GM18505 (cell line): ENCODE measurements around the gene MEF2C.
"Not testable (repeated sequence)": the region's sequence is repeated elsewhere in the genome, so short reads cannot be mapped to it uniquely, and the experiment has no call there.

ENCODE experiments used
- ATAC-seq: cut with Tn5 transposase; IDR thresholded peaks from one replicate; pipeline ENCODE4 v1.9.1; 2021; ENCODE audit not compliant: unreplicated experiment
- POLR2A ChIP-seq: IDR thresholded peaks from 4 replicates; pipeline ENCODE4 v1.6.1; 2011; ENCODE audit warnings: borderline replicate concordance; ENCODE audit not compliant: insufficient read depth, insufficient read length; ENCODE audit errors: extremely low read depth

The MEF2C gene

DNA sequence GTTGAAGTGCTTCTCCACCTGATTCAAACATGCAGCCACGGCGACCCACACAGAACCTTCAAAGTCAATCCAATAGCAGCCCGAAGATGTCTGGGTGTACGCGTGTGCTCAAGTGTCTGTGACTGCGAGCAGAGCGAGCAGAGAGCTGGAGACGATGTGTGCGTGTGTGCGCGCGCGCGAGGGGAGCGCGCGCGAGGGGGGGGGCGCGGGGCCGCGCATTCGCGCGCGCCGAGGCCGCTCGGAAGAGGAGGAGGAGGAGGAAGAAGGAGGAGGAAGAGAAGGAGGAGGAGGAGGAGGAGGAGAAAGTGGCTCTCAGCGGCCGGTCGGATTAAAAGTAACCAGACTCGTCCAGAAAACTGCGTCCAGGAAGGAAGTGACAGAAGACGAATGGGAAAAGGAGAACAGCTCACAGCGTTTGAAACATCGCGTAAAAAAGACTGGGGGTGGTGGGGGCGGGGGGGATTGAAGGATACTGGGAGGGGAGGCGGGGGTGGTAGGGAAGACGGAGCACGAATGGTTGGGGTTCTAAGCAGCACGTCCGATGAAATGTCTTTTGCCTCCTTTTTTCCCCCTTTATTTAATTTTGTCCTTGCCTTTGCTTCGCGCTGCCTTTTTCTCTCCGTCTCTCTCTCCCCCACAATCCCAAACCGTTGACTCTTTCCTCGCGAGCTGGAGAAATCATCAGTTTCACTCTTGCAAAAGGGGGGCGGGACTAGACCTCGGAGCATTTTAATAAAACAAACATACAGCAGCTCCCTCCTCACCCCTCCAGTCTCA, at the start of gene MEF2C:
MEF2C (minus strand) TSS at position 126 of the 777 bp plus-strand sequence. CDS start 59,396 bp downstream, outside the sequence.
- peak; percentile 41 for ATAC-seq
- TF ChIP-seq POLR2A, result peak; percentile 93

DNA sequence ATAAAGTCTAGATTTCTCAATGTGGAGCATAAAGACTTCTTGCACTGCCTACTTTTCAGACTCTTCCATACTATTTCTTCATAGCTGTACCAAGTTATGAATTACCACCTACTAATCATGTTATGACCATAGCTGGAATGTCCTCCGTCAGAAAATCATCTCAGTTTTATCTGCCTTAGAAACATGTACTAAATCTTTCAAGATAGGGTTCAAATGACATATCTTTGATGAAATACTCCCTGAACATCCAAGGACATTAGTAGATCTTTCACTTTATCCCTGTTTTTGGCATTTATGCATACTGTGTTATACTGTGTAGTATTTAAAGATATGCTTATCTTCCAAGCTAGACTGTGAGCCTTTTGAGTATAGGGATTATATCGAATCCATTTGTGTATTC, 49.6 kb upstream of the MEF2C start:
- ATAC-seq, result no peak
- TF ChIP-seq POLR2A, result no peak

DNA sequence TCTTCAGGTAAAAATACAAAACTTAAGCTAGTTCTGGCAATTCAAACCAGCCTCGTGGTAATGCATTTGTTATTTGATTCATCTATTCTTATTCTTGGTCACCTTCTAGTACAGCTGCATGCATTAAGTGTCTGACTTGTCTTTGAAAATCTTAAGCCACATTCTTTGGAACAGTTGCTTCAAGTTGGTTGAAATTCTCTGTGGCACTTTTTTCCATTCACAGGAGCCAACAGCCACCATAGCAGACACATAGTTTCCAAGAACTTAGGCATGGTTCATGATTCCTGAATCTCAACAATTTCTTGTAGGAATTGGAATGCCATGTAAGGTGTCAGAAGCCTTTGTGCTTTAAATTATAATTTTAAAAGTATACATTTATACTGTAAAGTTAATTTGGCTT, 47.4 kb upstream of the MEF2C start:
- TF ChIP-seq POLR2A, result no peak
- no peak for ATAC-seq

DNA sequence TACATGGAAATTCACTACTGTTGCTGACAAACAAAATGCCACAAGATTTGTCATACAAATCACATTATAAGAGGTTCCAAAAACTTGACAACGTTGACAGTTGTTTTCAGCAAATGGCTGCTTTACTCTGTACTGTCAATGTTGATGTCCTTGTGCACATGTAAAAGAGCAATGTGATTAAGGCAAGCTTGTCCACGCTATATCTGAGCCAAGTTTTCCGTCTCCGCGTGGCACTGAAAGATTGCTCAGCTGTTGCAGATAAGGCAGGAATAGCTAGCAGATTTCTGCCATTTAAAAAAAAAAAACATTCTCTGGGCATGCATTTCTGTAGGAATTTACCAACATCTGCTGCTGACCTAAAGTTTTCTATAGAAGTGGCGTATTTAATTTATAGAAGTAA, 46.4 kb upstream of the MEF2C start:
- ATAC-seq, result no peak
- TF ChIP-seq POLR2A, result no peak

DNA sequence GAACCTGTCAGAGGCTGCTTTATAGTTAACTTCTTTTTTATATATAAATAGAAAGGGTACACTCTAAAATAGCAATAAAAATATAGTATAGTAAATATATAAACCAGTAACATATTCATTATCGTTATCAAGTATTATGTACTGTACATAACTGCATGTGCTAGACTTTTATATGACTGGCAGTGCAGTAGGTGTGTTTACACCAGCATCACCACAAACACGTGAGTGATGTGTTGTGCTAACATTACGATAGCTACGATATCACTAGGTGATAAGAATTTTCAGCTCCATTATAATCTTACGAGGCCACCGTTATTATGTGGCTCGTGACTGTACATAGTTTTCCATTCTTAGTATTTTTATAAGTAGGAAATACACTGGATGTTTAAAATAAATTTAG, 43.8 kb upstream of the MEF2C start:
- no peak for TF ChIP-seq POLR2A
- ATAC-seq, result no peak

DNA sequence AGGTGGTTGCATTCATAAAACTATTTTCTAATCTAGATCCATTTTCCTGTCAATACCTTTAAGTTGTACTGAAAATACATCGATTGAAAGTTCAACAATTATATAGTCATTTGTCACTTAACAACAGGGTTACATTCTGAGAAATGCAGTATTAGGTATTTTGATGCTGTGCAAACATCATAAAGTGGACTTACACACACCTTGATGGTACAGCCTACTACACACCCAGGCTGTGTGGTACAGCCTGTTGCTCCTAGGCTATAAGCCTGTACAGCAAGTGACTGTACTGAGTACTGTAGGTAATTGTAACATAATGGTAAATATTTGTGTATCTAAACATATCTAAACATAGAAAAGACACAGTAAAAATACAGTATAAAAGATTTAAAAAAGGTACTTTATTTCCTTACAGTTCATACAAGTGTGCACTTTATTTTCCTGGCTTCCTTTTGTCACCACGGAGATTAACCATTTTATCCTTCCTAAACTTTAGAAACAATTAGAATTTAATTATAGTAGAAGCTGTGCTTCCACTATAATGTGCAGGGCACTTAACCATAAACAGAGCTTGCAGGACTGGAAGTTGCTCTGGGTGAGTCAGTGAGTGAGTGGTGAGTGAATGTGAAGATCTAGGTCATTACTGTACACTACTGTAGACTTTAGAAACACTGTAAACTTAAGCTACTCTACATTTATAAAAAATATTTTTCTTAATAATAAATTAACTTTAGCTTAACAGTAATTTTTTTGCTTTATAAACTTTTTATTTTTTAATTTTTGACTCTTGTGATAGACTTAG, 42.9 kb upstream of the MEF2C start:
- no peak for TF ChIP-seq POLR2A
- no peak for ATAC-seq

DNA sequence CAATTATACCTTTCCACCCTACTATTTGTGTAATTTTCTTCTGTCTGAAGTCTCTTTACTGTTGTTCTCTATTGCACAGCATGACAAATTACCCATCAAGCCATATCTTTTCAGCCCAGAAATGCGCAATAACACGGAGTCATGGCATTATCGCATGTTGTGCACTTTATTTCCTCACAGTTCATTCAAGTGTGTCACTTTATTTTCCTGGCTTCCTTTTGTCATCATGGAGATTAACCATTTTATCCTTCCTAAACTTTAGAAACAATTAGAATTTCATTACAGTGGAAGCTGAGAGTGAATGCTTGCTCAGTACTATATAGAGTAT, 41.3 kb upstream of the MEF2C start:
- no peak for TF ChIP-seq POLR2A
- ATAC-seq, result no peak

DNA sequence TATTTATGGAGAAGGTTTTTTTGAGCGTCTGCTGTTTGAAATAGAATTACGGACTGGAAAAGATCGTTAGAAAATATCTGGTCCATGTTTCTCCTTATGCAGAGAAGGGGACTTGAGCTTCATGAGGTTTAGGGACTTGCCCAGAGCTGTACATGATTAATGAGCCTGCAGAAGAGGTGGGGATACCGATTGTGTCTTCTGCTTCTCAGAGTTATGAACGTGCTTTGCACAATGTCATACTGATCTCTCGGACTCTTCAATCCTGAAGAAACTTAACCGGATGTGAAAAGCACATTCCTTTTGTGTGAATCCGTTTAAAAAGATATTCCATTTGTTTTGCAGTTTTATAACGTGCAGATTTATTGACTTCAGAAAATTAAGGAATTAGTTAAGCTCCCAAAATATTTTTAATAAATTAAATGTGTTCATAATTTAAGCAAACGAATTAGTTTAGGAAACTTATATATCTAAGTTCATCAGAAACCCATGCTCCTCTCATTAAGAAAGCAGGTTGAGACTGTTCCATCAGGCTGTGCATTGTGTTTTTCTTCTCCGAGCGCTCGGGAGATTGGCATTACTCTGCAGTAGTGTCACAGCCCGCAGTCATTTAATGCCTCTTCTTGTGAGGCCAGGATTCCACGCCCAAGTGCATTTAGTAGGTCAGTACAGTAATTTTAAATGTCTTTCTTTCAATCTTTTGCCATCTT, 40.8 kb upstream of the MEF2C start:
- no peak for TF ChIP-seq POLR2A
- ATAC-seq, result no peak

DNA sequence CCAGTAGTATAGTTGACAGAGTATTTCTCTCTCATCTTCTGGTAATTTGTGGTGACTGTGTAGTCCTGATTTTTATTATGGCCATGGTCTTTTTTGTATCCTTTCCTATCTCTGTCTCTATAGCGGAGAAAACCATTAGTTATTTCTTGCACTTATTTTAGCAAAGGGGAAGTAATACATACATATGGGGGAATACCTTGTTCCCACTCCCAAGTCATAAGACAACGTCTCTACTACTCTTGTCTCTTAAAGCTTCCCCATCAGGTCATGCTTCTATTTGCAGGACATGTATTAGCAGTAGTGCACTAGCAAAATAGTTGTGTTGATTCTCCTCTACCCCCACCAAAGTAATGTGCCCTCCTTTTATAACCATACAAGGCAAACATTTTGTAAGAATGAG, 29.8 kb upstream of the MEF2C start:
- ATAC-seq, result not testable (repeated sequence)

DNA sequence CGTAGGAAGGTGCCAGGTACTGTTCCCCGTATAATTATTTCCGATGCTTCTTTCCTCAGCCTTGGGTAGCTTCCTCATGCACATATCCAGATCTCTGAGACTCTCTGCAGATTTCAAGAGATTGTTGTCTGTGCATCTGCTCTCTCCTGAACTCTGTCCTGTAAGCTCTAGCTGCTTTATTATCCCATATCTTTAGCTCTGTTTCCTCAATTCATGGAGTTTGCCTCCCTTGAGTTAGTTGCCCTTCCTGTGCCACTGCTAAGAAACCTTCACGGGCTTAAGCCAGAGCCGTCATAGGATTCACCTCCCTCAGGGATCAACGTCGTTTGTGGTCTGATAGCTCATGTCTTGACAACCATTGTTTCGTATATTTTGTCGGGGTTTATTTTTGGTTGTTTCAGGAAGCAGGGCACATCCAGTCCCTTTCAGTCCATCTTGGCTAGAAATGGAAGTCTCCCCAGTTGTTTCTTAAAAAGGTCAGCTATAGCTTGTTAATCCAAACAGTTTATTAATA, 28.1 kb upstream of the MEF2C start:
- not testable (repeated sequence) for ATAC-seq

DNA sequence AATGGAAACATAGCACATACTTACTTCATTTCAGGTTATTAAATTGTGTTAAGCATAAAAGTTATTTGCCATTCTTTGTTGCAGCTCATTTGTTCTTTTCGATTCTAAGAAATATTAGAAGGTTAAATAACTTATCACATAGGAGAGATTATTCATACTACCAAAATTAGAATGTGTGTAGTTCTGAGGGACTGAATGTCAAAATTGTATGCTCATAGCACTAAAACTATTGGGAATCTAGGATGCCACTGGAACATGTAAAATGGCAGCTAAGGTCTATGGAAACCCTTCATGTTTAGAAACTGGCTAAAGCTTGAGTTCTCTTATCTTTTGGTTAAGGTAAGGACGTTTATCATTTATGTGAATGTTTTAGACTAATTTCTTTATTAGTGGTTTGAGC, 21.5 kb upstream of the MEF2C start:
- not testable (repeated sequence) for ATAC-seq

DNA sequence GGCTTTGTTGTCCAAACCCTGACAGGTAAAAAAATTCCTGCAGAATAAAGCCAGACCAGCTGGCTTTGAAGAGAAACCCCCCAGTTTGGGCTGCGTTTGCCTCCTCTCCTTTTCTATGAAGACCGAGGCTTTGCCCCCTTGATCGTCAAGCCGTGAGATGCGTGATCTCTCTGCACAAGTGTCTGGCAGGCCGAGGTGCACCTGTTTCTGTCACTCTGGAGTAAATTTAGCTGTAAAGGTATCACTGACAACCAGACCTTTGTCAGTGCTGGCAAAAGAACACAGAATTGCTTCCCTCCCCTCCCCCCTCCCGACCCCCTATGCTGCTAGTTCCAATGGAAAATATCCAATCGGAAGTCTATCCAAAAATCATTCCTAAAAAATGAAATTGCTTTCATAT, 21.0 kb upstream of the MEF2C start:
- ATAC-seq, result not testable (repeated sequence)

DNA sequence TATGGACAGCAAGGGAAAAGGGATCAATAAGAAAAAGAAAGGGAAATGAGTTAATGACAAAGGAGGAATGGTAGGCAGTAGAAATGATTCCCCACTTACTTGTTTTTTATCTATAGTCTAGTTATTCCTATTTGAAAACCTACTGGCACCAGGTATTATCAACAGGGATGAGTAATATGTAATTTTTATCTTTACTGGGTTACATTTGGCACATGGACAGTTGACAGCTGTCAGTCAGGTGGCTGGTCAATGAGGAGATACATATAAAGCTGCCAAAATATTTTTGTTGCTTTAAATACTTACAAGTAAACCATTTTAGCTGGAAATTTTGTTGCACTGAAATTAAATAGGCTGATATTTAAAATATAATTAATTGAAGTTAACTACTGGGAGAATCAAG, 18.1 kb upstream of the MEF2C start:
- ATAC-seq, result not testable (repeated sequence)

DNA sequence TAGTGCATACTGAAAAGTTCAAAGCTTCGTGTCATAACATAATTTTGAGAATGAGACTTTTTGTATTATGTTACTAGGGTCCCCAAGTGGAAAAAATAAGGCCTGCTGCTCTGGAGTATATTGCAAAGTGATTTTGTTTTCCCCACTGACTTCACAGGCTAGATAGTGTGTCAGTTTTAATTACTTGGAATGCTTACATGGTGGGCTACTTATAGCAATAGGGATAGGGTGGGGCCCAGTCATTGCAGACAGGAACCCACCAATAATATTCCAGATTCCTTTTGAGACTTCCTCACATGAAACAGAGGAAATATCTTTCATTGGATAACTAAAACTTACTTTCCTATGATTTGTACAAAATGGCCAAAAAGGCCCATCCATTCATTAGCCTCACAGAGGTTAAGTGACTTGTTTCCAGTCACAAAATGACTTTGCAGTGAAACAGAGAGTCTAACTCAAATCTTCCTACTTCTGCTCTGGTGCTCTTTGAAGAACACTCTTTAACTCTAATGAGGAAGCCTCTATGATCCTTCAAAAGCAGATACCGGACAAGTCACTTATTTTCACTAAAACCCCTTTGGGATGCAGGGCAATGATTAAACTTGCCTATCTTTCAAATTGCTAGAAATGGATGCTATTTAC, 16.2 kb upstream of the MEF2C start:
- ATAC-seq, result no peak
- no peak for TF ChIP-seq POLR2A
